Activated CD8-positive, alpha-beta T cell treated with anti-CD3 and anti-CD28 coated beads for 36 hours (primary cell): ENCODE measurements around the gene PMPCA. TPM values are rescaled to one million over a fixed set of nuclear protein-coding genes. Genes with fewer than 3 reads are reported as not detected.

Source experiments
- ATAC-seq: fragments of 200-7000 bp; cut with Tn5 transposase; one replicate; pipeline ENCODE4 v1.10.0; 2021; ENCODE audit warnings: mild to moderate bottlenecking, moderate library complexity
- CTCF ChIA-PET: fragments of 350-600 bp; sonication (Branson Sonifier 250); formaldehyde crosslinking; loops from one replicate; lab custom pipeline; 2021; ENCODE audit warnings: antibody characterized with exemption; lab: Charles Lee
- POLR2A ChIA-PET: fragments of 350-600 bp; sonication (Branson Sonifier 250); formaldehyde crosslinking; loops from one replicate; lab custom pipeline; 2021; ENCODE audit warnings: antibody characterized with exemption; lab: Charles Lee
- DNase-seq: peaks from one replicate; pipeline ENCODE4 v3.0.0-alpha.2; 2020
- H3K27ac Mint-ChIP-seq: one replicate; pipeline ENCODE4 v1.8.0; 2021; ENCODE audit warnings: mild to moderate bottlenecking, mixed read lengths
- H3K27me3 Mint-ChIP-seq: one replicate; pipeline ENCODE4 v1.8.0; 2021; ENCODE audit warnings: mixed read lengths
- H3K36me3 Mint-ChIP-seq: one replicate; pipeline ENCODE4 v1.8.0; 2021; ENCODE audit warnings: low read depth, mixed read lengths
- H3K4me1 Mint-ChIP-seq: one replicate; pipeline ENCODE4 v1.8.0; 2021; ENCODE audit warnings: low read depth, mixed read lengths
- H3K4me3 Mint-ChIP-seq: one replicate; pipeline ENCODE4 v1.8.0; 2021; ENCODE audit warnings: mild to moderate bottlenecking, moderate library complexity, mixed read lengths
- H3K9me3 Mint-ChIP-seq: one replicate; pipeline ENCODE4 v1.8.0; 2021; ENCODE audit warnings: mixed read lengths
- CTCF ChIP-seq: fragments of 200-600 bp; IDR thresholded peaks from one replicate; pipeline ENCODE4 v1.8.0; 2022; ENCODE audit warnings: antibody characterized with exemption, mild to moderate bottlenecking
- intact Hi-C: fragments of 100-400 bp; cut with micrococcal nuclease; formaldehyde crosslinking; loops from one replicate; pipeline ENCODE4 v1.10.0; 2022
- total RNA-seq, 2 experiments: library from RNA; stranded (reverse); gene quantifications; one replicate each; pipeline ENCODE4 v1.2.3, GENCODE V29; 2021

The PMPCA gene
- total RNA-seq, 2 experiments from 2014 or later: 128 to 140 TPM

- ChIA-PET CTCF (interaction anchor here (1.4 kb wide), 1 partner anchor 14 kb away, joined by 4 read pairs; the partner anchor contains the start of gene DNLZ), POLR2A (interaction anchor here (0.9 to 2.1 kb wide), 5 partner anchors 8 to 62 kb away, joined by 3 to 9 read pairs (median 4); partner anchors contain the start of genes DNLZ and INPP5E)
- Mint-ChIP-seq H3K27ac (no peak overlapping the region), H3K27me3 (no peaks in the 10 kb centered on the region), H3K36me3 (peaks cover 8% of the 10 kb centered on the region), H3K4me3 (no peak overlapping the region), H3K9me3 (no peaks in the 10 kb centered on the region), H3K4me1 (peaks cover 8% of the 10 kb centered on the region)
- DNase-seq (no peak), ATAC-seq (no peak)
- no peak for TF ChIP-seq CTCF
- intact Hi-C loops: no loop called here
Measured at GRCh38 chr9:136377341-136378169, 32.9 kb upstream of the PMPCA start.

- Mint-ChIP-seq H3K27ac (no peak overlapping the region), H3K36me3 (peaks cover 7% of the 10 kb centered on the region), H3K4me1 (peaks cover 2% of the 10 kb centered on the region), H3K9me3 (no peaks in the 10 kb centered on the region), H3K4me3 (no peak overlapping the region), H3K27me3 (no peaks in the 10 kb centered on the region)
- ATAC-seq (no peak), DNase-seq (no peak)
- ChIA-PET CTCF (no interaction called here), POLR2A (interaction anchor here (0.6 to 2.1 kb wide), 5 partner anchors 9 to 25 kb away, joined by 3 to 9 read pairs (median 4); partner anchors contain the start of gene DNLZ)
- intact Hi-C loops: no loop called here
- TF ChIP-seq CTCF: no peak
Measured at GRCh38 chr9:136378170-136379002, 32.1 kb upstream of the PMPCA start.

GRCh38 chr9:136379003-136379287 is 31.5 kb upstream of the PMPCA start:
- no peak for ATAC-seq
- H3K36me3 Mint-ChIP-seq: peaks cover 9% of the 10 kb centered on the region
- no peak for DNase-seq
- H3K4me3 Mint-ChIP-seq: no peak overlapping the region
- POLR2A ChIA-PET: interaction anchor here (0.9 to 2.1 kb wide), 2 partner anchors 13 to 15 kb away, joined by 4 to 9 read pairs; partner anchors contain the start of gene DNLZ
- CTCF ChIA-PET: no interaction called here
- H3K27me3 Mint-ChIP-seq: no peaks in the 10 kb centered on the region
- H3K9me3 Mint-ChIP-seq: no peaks in the 10 kb centered on the region
- no peak for TF ChIP-seq CTCF
- H3K27ac Mint-ChIP-seq: no peak overlapping the region
- peaks cover under 1% of the 10 kb centered on the region for H3K4me1 Mint-ChIP-seq
- intact Hi-C loops: no loop called here

- Mint-ChIP-seq H3K4me3 (no peak overlapping the region), H3K27ac (no peak overlapping the region), H3K36me3 (peaks cover 11% of the 10 kb centered on the region), H3K4me1 (no peaks in the 10 kb centered on the region), H3K9me3 (no peaks in the 10 kb centered on the region), H3K27me3 (no peaks in the 10 kb centered on the region)
- POLR2A ChIA-PET: interaction anchor here (2.1 kb wide), 1 partner anchor 13 kb away, joined by 9 read pairs; no protein-coding TSS in a partner anchor
- no peak for TF ChIP-seq CTCF
- CTCF ChIA-PET: no interaction called here
- intact Hi-C loops: no loop called here
- no peak for DNase-seq
- ATAC-seq: no peak
Measured at GRCh38 chr9:136379401-136379800, 31.1 kb upstream of the PMPCA start.
